Activated CD4-positive, CD25-positive, alpha-beta regulatory T cell treated with anti-CD3 and anti-CD28 coated beads, Interleukin-2, amount 50 U/mL, for 16 hours (primary cell): Measurements from ENCODE around the gene MAGEB6B.
"Not testable (repeated sequence)": the region's sequence is repeated elsewhere in the genome, so short reads cannot be mapped to it uniquely, and the experiment has no call there.

Source experiments
- DNase-seq: peaks from one replicate; pipeline ENCODE4 v3.0.0-alpha.2; 2020; ENCODE audit warnings: low read depth, low spot score

The MAGEB6B gene

GRCh38 chrX:26160301-26160700 is at the start of gene MAGEB6B:
MAGEB6B (plus strand) TSS chrX:26160601; CDS start chrX:26160601, 0 bp downstream.
- DNase-seq: no peak

- DNase-seq: no peak
Observed at GRCh38 chrX:26138274-26138673, 22.1 kb upstream of the MAGEB6B start, which contains the start of gene MAGEB18. MAGEB18 (plus strand) TSS chrX:26138343; CDS start chrX:26138986, 643 bp downstream.

GRCh38 chrX:26146024-26146423 is 14.4 kb upstream of the MAGEB6B start:
- no peak for DNase-seq

- DNase-seq: no peak
Observed at GRCh38 chrX:26192204-26192603, 31.8 kb downstream of the MAGEB6B start, which contains the start of gene MAGEB6. MAGEB6 (plus strand) TSS chrX:26192440; CDS start chrX:26193847, 1,407 bp downstream.

GRCh38 chrX:26203561-26203960 is 43.2 kb downstream of the MAGEB6B start:
- DNase-seq: no peak

GRCh38 chrX:26204717-26205116 is 44.3 kb downstream of the MAGEB6B start:
- DNase-seq: not testable (repeated sequence)

- no peak for DNase-seq
Observed at GRCh38 chrX:26208012-26208411, 47.6 kb downstream of the MAGEB6B start.
